ES-I3 (cell line): ENCODE results near the gene ARHGAP10.
"Not testable (repeated sequence)": the region's sequence is repeated elsewhere in the genome, so short reads cannot be mapped to it uniquely, and the experiment has no call there.

Experiments
- H3K36me3 ChIP-seq: 2 replicates; pipeline ENCODE4 v1.6.1; 2013; ENCODE audit warnings: mild to moderate bottlenecking, low read length, control low read depth, moderate library complexity; ENCODE audit not compliant: insufficient read depth
- H3K4me1 ChIP-seq: 2 replicates; pipeline ENCODE4 v1.6.1; 2013; ENCODE audit warnings: mild to moderate bottlenecking, control low read depth, low read length; ENCODE audit not compliant: insufficient read depth
- H3K9ac ChIP-seq: 2 replicates; pipeline ENCODE4 v1.6.1; 2013; ENCODE audit warnings: low read depth, mild to moderate bottlenecking, low read length, moderate library complexity
- H3K9me3 ChIP-seq: 2 replicates; pipeline ENCODE4 v1.6.1; 2013; ENCODE audit warnings: mild to moderate bottlenecking, low read length, moderate library complexity; ENCODE audit not compliant: control insufficient read depth, insufficient read depth

ARHGAP10 gene

DNA sequence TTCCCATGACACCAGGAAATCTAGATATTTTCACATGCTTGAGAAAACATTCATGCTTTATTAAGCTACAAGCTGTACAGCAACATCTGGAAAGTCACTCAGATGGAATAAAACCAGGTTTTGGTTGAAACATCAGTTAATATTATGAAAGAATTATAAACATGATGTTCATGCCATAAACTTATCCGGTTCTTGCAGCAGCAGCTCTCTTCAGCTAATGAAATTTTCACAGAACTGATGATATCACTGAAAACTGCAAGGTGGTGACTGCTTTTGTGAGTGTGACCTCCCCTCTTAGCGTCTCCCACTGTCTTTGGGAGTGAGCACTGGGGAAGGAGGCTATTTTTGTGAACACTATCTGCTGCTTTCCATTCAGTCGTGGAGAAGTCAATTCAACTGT, 56.9 kb downstream of the ARHGAP10 start:
- Histone ChIP-seq H3K9me3 (no peaks in the 10 kb centered on the region), H3K9ac (no peak overlapping the region), H3K4me1 (peaks cover 16% of the 10 kb centered on the region), H3K36me3 (no peaks in the 10 kb centered on the region)

DNA sequence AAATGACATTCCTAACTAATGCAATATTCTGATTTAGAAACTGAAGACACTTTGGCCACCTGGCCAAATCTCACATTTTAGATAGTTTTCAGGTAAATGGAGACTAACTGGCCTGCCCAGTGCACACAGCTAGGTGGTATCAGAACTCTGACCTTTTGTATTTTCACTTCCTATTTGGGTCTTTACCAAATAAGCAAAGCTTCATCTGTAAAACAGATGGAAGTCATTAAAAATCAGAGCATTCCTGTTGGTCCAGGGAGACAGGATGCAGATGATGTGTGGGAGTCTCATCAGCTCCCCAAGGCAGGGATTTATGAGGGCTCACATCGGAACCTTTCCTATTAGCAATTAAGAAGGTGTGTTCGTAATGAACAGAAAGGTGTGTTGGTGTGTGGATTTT, 57.7 kb downstream of the ARHGAP10 start:
- Histone ChIP-seq H3K9ac (no peak overlapping the region), H3K36me3 (no peaks in the 10 kb centered on the region), H3K4me1 (peaks cover 16% of the 10 kb centered on the region), H3K9me3 (no peaks in the 10 kb centered on the region)

DNA sequence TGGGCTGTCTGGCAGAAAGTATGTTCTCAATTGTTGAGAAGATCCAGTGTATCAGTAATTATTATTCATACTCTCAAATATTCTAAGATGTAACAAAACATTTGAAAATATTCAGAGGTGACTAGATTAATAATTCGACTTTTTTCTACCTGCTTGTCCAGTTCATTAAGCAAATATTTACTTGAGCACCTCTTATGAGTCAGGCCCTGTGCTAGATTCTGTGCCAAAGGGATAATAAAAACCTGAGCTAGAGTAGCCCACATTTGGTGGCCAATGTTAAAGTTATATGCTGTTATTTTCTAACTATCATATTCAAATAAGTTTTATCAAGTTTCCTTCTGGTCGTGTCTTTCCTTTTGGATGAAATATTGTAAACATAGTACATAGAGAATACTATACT, 58.5 kb downstream of the ARHGAP10 start:
- no peaks in the 10 kb centered on the region for H3K9me3 ChIP-seq
- no peaks in the 10 kb centered on the region for H3K36me3 ChIP-seq
- no peak overlapping the region for H3K9ac ChIP-seq
- H3K4me1 ChIP-seq: peaks cover 16% of the 10 kb centered on the region

DNA sequence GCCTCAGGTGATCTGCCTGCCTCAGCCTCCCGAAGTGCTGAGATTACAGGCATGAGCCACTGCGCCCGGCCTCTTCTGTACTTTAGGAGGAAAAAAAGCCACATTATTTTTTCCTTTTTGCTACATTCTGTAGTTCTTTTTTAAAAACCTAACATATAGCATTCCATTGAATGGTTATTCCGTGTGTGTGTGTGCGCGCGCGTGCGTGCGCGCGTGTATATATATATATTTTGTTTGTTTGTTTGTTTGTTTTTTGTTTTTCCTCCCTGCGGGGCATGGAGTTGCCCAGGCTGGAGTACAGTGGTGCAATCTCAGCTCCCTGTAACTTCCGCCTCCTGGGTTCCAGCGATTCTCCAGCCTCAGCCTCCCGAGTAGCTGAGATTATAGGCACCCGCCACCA, 59.5 kb downstream of the ARHGAP10 start:
- Histone ChIP-seq H3K9ac (no peak overlapping the region), H3K4me1 (peaks cover 10% of the 10 kb centered on the region; the same call in 1 of the 2 replicates), H3K9me3 (no peaks in the 10 kb centered on the region), H3K36me3 (no peaks in the 10 kb centered on the region)

DNA sequence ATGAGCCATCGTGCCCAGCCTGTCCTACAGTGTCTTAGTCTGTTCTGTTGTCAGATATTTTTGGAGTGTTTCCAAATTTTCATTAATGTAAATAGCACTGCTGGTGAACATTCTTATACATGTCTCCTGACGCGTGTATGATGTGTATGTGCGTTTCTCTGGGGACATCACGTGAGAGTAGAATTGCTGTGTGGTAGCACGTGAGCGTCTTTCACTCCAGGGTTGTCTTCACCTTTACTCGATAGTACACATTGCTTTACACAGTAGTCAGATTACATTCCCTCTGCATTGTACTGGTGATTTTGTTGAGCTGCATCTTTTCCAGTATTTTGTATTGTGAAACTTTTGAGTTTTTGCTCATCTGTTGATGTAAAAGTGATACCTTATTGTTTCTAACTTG, 60.0 kb downstream of the ARHGAP10 start:
- Histone ChIP-seq H3K9me3 (no peaks in the 10 kb centered on the region), H3K4me1 (peaks cover 6% of the 10 kb centered on the region; the same call in 1 of the 2 replicates), H3K9ac (no peak overlapping the region), H3K36me3 (no peaks in the 10 kb centered on the region)

DNA sequence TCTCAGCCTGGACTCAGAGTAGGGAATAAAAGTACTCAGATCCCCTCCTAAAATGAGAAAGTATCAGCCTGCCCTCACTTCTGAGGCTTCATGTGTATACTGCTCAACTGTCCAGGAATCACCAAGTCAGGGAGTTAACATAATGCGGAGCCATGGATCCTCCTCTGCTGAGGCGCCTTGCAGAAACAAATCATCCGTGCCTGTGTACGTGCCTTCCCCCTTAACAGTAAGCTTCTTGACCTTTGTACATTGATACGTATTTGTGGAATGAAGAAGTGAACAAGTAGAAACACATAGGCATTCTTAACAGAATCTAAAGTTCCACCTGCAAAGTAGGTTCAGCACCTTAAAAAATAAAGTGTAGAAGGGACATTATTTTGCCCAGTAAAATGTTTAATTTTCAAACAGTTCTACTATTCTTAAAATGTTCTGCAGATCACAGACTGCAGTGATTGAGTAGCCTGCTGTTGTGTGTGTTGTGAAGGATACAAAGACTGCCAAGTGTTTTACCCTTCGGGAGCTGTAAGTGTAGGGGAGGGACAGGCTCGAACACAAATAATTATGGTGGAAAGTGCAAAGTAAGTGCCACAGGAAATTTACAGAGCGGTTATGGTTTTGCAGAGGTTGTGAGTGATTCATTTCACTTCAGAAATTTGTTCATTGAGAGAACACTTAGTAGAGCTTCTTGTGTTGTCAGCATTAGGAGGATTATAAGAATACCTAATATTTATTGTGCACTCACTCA, 61.9 kb downstream of the ARHGAP10 start:
- 0 out of 2 replicates have a peak, but pooled peaks cover 5% of the 10 kb centered on the region for H3K4me1 ChIP-seq
- no peak overlapping the region for H3K9ac ChIP-seq
- H3K9me3 ChIP-seq: no peaks in the 10 kb centered on the region
- no peaks in the 10 kb centered on the region for H3K36me3 ChIP-seq

DNA sequence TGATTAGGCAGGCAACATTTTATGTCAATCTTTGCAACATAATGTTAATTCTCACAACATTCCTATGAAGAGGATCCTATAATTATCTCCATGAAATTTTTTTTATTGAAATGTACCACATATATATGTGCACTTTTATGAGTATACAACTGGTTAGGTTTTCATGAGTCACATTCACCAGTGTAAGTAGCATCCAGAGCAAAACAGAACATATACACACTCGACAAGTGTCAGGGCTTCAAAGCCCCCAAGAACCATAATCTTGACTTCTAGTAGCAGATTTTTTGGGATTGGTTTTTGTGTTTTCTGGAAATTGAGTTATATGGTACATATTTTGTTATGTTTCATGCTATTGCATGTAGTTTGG, 62.4 kb downstream of the ARHGAP10 start:
- Histone ChIP-seq H3K4me1 (0 out of 2 replicates have a peak, but pooled peaks cover 5% of the 10 kb centered on the region), H3K36me3 (no peaks in the 10 kb centered on the region), H3K9ac (no peak overlapping the region)

DNA sequence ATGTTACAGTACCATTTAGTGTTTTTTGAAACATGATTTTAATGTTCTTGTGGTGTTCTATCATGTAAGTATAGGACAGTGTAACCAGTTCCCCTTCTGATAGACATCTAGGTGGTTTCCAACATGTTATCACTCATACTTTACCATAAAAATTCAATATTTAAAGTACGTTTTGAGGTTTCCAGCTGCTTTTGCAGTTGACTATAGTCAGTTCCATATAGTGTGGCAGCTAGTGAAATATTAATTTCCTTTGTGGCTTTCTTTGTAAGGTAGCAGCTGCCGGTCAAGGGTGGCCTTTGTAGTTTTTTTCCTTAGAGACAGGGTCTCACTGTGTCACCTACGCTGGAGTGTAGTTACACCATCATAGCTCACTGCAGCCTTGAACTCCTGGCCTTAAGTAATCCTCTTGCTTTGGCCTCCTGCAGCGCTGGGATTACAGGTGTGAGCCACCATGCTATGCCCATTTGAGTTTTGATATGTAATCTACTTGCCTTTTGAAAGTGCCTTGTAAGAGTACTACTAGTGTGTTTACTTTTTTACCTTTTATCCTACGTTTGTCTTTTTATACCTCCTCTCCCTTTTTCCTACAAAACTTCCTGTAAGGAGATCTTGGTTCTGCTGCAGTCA, 63.0 kb downstream of the ARHGAP10 start:
- Histone ChIP-seq H3K9ac (no peak overlapping the region), H3K4me1 (0 out of 2 replicates have a peak, but pooled peaks cover 5% of the 10 kb centered on the region), H3K36me3 (no peaks in the 10 kb centered on the region)

More for the DNA sequence above, 62.4 kb downstream of the ARHGAP10 start:
- H3K9me3 ChIP-seq: no peaks in the 10 kb centered on the region

DNA sequence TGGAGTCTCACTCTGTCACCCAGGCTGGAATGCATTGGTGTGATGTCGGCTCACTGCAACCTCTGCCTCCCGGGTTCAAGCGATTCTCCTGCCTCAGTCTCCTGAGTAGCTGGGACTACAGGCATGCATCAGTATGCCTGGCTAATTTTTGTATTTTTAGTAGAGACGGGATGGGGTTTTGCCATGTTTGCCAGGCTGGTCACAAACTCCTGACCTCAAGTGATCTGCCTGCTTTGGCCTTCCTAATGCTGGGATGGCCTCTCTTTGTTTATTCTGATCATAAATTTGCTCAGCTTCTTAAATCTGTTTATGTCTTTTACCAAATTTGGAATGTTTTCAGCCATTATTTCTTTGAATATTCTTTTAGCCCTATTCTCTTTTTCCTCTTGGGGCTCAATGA, 67.2 kb downstream of the ARHGAP10 start:
- not testable (repeated sequence) for H3K9me3 ChIP-seq, H3K36me3 ChIP-seq, H3K4me1 ChIP-seq, H3K9ac ChIP-seq

More for the DNA sequence above, 63.0 kb downstream of the ARHGAP10 start:
- no peaks in the 10 kb centered on the region for H3K9me3 ChIP-seq

- Histone ChIP-seq H3K9me3 (no peaks in the 10 kb centered on the region), H3K9ac (no peak overlapping the region), H3K4me1 (peaks cover 5% of the 10 kb centered on the region; the same call in 1 of the 2 replicates), H3K36me3 (no peaks in the 10 kb centered on the region)
Measured at GRCh38 chr4:147799986-147800555, 68.2 kb downstream of the ARHGAP10 start.

- no peaks in the 10 kb centered on the region for H3K36me3 ChIP-seq
- peaks cover 5% of the 10 kb centered on the region; the same call in 1 of the 2 replicates for H3K4me1 ChIP-seq
- no peak overlapping the region for H3K9ac ChIP-seq
- H3K9me3 ChIP-seq: no peaks in the 10 kb centered on the region
Measured at GRCh38 chr4:147801820-147802219, 69.9 kb downstream of the ARHGAP10 start.

GRCh38 chr4:147802346-147802745, 70.5 kb downstream of the ARHGAP10 start:
- peaks cover 5% of the 10 kb centered on the region; the same call in 1 of the 2 replicates for H3K4me1 ChIP-seq

GRCh38 chr4:147805946-147806345, 74.1 kb downstream of the ARHGAP10 start:
- H3K36me3 ChIP-seq: no peaks in the 10 kb centered on the region
- no peak overlapping the region for H3K9ac ChIP-seq
- H3K4me1 ChIP-seq: no peaks in the 10 kb centered on the region
- no peaks in the 10 kb centered on the region for H3K9me3 ChIP-seq

More at GRCh38 chr4:147802346-147802745, 70.5 kb downstream of the ARHGAP10 start:
- Histone ChIP-seq H3K9me3 (no peaks in the 10 kb centered on the region), H3K36me3 (no peaks in the 10 kb centered on the region), H3K9ac (no peak overlapping the region)

GRCh38 chr4:147808447-147808846, 76.6 kb downstream of the ARHGAP10 start:
- Histone ChIP-seq H3K36me3 (no peaks in the 10 kb centered on the region), H3K9me3 (no peaks in the 10 kb centered on the region), H3K9ac (no peak overlapping the region), H3K4me1 (0 out of 2 replicates have a peak, but pooled peaks cover 4% of the 10 kb centered on the region)

GRCh38 chr4:147809211-147809610, 77.3 kb downstream of the ARHGAP10 start:
- H3K9me3 ChIP-seq: no peaks in the 10 kb centered on the region
- no peaks in the 10 kb centered on the region for H3K36me3 ChIP-seq
- H3K9ac ChIP-seq: no peak overlapping the region
- 0 out of 2 replicates have a peak, but pooled peaks cover 4% of the 10 kb centered on the region for H3K4me1 ChIP-seq
